Hepatocyte (in vitro differentiated cells): ENCODE data around the gene TACC3.

Source experiments
- EZH2 ChIP-seq: fragments of 200-600 bp; sonication (generic); IDR thresholded peaks from 2 replicates; pipeline ENCODE4 v1.6.1; 2016; ENCODE audit warnings: antibody characterized with exemption, mild to moderate bottlenecking, borderline replicate concordance
- EZH2phosphoT487 ChIP-seq: fragments of 200-600 bp; sonication (generic); IDR thresholded peaks from one replicate; pipeline ENCODE4 v1.6.1; 2018; ENCODE audit warnings: antibody characterized with exemption, mild to moderate bottlenecking, low read depth, moderate library complexity; ENCODE audit not compliant: unreplicated experiment, severe bottlenecking
- TF ChIP-seq, protein P1 (sequence below): fragments of 200-600 bp; sonication (generic); IDR thresholded peaks from 2 replicates; pipeline ENCODE4 v1.5.1; 2016; ENCODE audit warnings: antibody characterized with exemption, mild to moderate bottlenecking; ENCODE audit not compliant: poor library complexity

DNA sequence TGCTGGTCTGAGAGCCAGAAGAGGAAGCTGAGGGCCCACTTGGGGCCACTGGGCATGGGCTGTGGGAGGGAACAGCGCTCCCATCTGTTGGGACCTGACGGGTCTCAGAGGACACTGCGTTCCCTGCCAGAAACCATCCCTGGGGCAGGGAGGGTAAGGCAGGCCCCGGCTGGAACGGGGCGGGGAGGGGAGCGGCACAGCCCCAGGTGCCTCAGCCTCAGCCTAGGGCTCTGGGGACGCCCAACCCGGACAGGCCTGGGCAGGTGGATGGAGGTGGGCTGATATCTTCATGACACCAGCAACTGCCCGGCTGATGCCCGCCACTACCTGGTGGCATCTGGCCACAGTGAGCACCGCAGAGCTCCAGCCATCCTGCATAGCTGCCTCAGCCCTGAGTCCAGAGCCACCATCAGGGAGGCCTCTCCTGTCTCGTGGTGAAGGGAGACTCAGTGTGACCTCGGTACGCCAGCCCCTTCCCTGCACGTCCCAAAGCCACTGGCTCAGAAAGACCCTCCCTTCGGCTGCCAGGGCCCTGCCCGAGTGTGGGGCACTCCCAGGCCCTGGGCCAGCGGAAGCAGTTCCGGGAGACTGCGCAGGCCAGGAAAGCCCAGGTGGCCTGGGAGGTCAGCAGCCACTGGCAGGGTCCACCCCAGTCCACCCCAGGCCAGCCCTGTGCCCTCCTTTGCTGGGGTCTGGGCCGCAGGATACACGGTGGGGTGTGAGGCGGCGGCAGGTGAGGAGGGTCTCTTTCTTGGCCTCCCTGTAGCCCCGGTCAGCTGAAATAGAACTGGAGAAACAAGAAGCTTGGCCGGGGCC lies 37.2 kb downstream of the TACC3 start:
- TF ChIP-seq, protein P1, sequence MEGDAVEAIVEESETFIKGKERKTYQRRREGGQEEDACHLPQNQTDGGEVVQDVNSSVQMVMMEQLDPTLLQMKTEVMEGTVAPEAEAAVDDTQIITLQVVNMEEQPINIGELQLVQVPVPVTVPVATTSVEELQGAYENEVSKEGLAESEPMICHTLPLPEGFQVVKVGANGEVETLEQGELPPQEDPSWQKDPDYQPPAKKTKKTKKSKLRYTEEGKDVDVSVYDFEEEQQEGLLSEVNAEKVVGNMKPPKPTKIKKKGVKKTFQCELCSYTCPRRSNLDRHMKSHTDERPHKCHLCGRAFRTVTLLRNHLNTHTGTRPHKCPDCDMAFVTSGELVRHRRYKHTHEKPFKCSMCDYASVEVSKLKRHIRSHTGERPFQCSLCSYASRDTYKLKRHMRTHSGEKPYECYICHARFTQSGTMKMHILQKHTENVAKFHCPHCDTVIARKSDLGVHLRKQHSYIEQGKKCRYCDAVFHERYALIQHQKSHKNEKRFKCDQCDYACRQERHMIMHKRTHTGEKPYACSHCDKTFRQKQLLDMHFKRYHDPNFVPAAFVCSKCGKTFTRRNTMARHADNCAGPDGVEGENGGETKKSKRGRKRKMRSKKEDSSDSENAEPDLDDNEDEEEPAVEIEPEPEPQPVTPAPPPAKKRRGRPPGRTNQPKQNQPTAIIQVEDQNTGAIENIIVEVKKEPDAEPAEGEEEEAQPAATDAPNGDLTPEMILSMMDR: no peak
- no peak for TF ChIP-seq EZH2phosphoT487
- TF ChIP-seq EZH2: no peak
